ENCODE data around the gene IFT27.

DNA sequence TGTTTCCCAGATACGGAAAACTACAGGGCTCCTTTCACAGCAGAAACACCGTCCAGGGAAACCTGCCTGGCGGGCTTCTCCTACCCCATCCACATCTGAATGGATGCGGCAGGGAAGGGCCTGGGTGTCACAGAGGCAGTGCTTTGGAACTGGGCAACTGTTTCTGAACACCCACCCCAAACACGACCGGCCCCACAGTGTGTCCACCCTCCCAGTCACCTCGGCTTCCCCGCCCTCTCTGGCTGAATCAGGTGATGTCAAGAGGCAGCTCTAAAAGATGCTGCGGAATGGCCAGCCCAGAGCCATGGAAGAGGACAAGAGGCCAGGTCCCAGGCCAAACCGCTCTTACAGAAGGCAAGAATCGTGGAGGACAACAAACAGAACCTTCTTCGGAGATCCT, 22.0 kb downstream of the IFT27 start:
- TF ChIP-seq, protein P1, sequence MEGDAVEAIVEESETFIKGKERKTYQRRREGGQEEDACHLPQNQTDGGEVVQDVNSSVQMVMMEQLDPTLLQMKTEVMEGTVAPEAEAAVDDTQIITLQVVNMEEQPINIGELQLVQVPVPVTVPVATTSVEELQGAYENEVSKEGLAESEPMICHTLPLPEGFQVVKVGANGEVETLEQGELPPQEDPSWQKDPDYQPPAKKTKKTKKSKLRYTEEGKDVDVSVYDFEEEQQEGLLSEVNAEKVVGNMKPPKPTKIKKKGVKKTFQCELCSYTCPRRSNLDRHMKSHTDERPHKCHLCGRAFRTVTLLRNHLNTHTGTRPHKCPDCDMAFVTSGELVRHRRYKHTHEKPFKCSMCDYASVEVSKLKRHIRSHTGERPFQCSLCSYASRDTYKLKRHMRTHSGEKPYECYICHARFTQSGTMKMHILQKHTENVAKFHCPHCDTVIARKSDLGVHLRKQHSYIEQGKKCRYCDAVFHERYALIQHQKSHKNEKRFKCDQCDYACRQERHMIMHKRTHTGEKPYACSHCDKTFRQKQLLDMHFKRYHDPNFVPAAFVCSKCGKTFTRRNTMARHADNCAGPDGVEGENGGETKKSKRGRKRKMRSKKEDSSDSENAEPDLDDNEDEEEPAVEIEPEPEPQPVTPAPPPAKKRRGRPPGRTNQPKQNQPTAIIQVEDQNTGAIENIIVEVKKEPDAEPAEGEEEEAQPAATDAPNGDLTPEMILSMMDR (IDR thresholded peaks at IDR 0.05): no peak
- no peak for TF ChIP-seq EP300 (IDR thresholded peaks at IDR 0.05)
- TF ChIP-seq POLR2A (IDR thresholded peaks at IDR 0.05): no peak

Data from sigmoid colon (tissue), 4 donors.